ENCODE results near the gene ICE2. TPM values are rescaled to one million over a fixed set of nuclear protein-coding genes. Genes with fewer than 3 reads are reported as not detected.

ICE2 gene
- total and polyA plus RNA-seq, 2 of the 4 experiments (the other 2 are of a cell fraction) = 14.7 to 21.1 TPM

DNA sequence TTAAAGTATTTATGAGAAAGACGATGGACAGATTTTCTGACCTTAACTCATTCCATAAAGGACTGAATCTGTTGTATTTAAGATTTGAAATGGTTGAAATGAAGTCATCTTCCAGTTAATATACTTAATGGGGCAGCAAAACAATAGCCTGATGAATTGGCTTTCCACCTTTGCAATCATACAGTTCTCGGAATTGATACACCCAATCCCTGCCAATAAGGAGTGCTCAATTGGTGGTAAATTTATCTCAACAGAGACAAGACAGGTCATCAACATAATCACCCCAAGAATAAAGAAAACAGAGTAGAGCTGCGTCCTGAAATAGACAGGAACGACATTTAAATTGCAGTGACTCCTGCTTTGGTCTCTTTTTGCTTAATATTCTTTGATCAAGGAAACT, 92.3 kb downstream of the ICE2 start:
- ChIA-PET CTCF (interaction anchor here (1.1 kb wide), 1 partner anchor 57 kb away, joined by 3 read pairs; no protein-coding TSS in a partner anchor), POLR2A (ENCODE audit: unreplicated experiment) (no interaction called here)
- H3K18ac ChIP-seq (ENCODE audit: low read depth, low read length) = no peak overlapping the region
- no peak overlapping the region for H3K27ac ChIP-seq (ENCODE audit: insufficient read depth, low read length)
- peaks cover 6 to 53% of the 10 kb centered on the region in 2 experiments; a peak in 3 of 4 replicates for H3K79me1 ChIP-seq (ENCODE audit: low read depth in 1 of 2, low read length in 2 of 2)
- peaks cover 25% of the 10 kb centered on the region for H3K36me3 ChIP-seq (ENCODE audit: control insufficient read depth, insufficient read depth, low read length)
- no peak overlapping the region for H3K9ac ChIP-seq (ENCODE audit: low read depth, low read length)
- no peak for DNase-seq
- H3K4me1 ChIP-seq (ENCODE audit: control insufficient read depth, insufficient read depth, low read length) = peaks cover 27% of the 10 kb centered on the region
- in situ Hi-C loops (cut with MboI; ENCODE audit: low sequenced_read_pairs) (no loop called here), intact Hi-C loops (cut with micrococcal nuclease) (no loop called here), dilution Hi-C loops (cut with HindIII; ENCODE audit: low sequenced_read_pairs, unreplicated experiment) (no loop called here)
- no peak overlapping the region for H4K5ac ChIP-seq (ENCODE audit: low read depth, low read length)
- H3K56ac ChIP-seq (ENCODE audit: extremely low read depth, insufficient read depth, low read length) = no peak overlapping the region
- peak overlapping the region; percentile 33 for H2BK5ac ChIP-seq (ENCODE audit: low read depth, low read length, poor library complexity, severe bottlenecking)
- no peak overlapping the region for H3K4ac ChIP-seq (ENCODE audit: low read depth, low read length)
- H3K9me3 ChIP-seq (ENCODE audit: control insufficient read depth, insufficient read depth, low read length) = no peaks in the 10 kb centered on the region
- no CpG with 5 or more reads among the region's 4 CpGs for WGBS, 2 experiments (ENCODE audit: extremely low coverage in 2 of 2, insufficient read length in 1 of 2)
- H4K20me1 ChIP-seq (ENCODE audit: insufficient read depth, low read length) = peaks cover 99% of the 10 kb centered on the region
- H3K4me3 ChIP-seq (ENCODE audit: insufficient read depth, low read depth, low read length) = no peak overlapping the region
- H3K27me3 ChIP-seq (ENCODE audit: control insufficient read depth, insufficient read depth, low read length) = no peaks in the 10 kb centered on the region
- H4K8ac ChIP-seq (ENCODE audit: low read depth in 2 of 2, low read length in 2 of 2) = no peak overlapping the region
- TF ChIP-seq POLR2A (IDR thresholded peaks at IDR 0.05; ENCODE audit: low read depth, low read length) = 0 out of 2 replicates have a peak, but pooled peaks have one; percentile 4
- TF ChIP-seq, protein P1, sequence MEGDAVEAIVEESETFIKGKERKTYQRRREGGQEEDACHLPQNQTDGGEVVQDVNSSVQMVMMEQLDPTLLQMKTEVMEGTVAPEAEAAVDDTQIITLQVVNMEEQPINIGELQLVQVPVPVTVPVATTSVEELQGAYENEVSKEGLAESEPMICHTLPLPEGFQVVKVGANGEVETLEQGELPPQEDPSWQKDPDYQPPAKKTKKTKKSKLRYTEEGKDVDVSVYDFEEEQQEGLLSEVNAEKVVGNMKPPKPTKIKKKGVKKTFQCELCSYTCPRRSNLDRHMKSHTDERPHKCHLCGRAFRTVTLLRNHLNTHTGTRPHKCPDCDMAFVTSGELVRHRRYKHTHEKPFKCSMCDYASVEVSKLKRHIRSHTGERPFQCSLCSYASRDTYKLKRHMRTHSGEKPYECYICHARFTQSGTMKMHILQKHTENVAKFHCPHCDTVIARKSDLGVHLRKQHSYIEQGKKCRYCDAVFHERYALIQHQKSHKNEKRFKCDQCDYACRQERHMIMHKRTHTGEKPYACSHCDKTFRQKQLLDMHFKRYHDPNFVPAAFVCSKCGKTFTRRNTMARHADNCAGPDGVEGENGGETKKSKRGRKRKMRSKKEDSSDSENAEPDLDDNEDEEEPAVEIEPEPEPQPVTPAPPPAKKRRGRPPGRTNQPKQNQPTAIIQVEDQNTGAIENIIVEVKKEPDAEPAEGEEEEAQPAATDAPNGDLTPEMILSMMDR (conservative IDR thresholded peaks at IDR 0.05; ENCODE audit: low read depth, low read length) = no peak
- H3K14ac ChIP-seq (replicated peaks; ENCODE audit: low read depth, low read length) = no peak overlapping the region
- H3K9me1 ChIP-seq (ENCODE audit: insufficient read depth, low read length) = peaks cover 36% of the 10 kb centered on the region
- no peak overlapping the region for H3K23ac ChIP-seq (ENCODE audit: low read depth, low read length)
- no peak overlapping the region for H2BK120ac ChIP-seq (ENCODE audit: low read depth, low read length)
- H3K4me2 ChIP-seq (ENCODE audit: low read depth, low read length) = no peak overlapping the region
- no peak overlapping the region for H2AFZ ChIP-seq (replicated peaks; ENCODE audit: low read length, poor library complexity)
- no TSS peak for BruUV-seq (replicated peaks)
- no peak overlapping the region for H2AK9ac ChIP-seq (replicated peaks; ENCODE audit: low read depth, low read length, poor library complexity)
- no peak overlapping the region for H2BK20ac ChIP-seq (ENCODE audit: low read depth, low read length)
- H2AK5ac ChIP-seq (ENCODE audit: low read depth, low read length) = no peak overlapping the region
- ATAC-seq (ENCODE audit: low read depth) = no peak
- no peak overlapping the region for H2BK15ac ChIP-seq (ENCODE audit: low read depth, low read length)
- H4K91ac ChIP-seq (ENCODE audit: insufficient read depth, low read depth, low read length) = no peak overlapping the region

Measured in IMR-90 (cell line).